ENCODE measurements around the gene DSCAM. TPM values are rescaled to one million over a fixed set of nuclear protein-coding genes. Genes with fewer than 3 reads are reported as not detected.

The DSCAM gene
- total and polyA plus RNA-seq, 10 of the 15 experiments (the other 5 are each of a cell fraction or from before 2014, with no cell fraction given), result not detected

GRCh38 chr21:40043866-40044265 is 803.1 kb downstream of the DSCAM start:
- ChIA-PET RAD21 (ENCODE audit: unreplicated experiment) (no interaction called here), SMC1A (ENCODE audit: uncharacterized antibody, unreplicated experiment) (no interaction called here), CTCF (no interaction called here), POLR2A (no interaction called here)
- Histone ChIP-seq H3K79me2 (ENCODE audit: control insufficient read depth, insufficient read depth, low read length) (no peaks in the 10 kb centered on the region), H4K20me1 (ENCODE audit: control insufficient read depth, insufficient read depth) (no peaks in the 10 kb centered on the region), H3K27me3 (replicated peaks in 1 of 2; ENCODE audit: control insufficient read depth in 2 of 2, insufficient read depth in 2 of 2, low read length in 1 of 2) (no peaks in the 10 kb centered on the region), H3K27ac (ENCODE audit: control insufficient read depth, insufficient read depth) (no peak overlapping the region), H3K9me3 (replicated peaks; ENCODE audit: control insufficient read depth, insufficient read depth, low read length) (peaks cover 2% of the 10 kb centered on the region; the same call in 1 of the 3 replicates), H3K36me3 (ENCODE audit: control insufficient read depth in 2 of 2, insufficient read depth in 2 of 2, low read length in 1 of 2) (no peaks in the 10 kb centered on the region), H3K4me1 (ENCODE audit: control insufficient read depth, insufficient read depth, low read length) (no peaks in the 10 kb centered on the region), H3K4me2 (ENCODE audit: control insufficient read depth, insufficient read depth) (no peak overlapping the region), H3K4me3 (no peak overlapping the region), H3K9ac (ENCODE audit: control insufficient read depth, insufficient read depth, low read length) (no peak overlapping the region), H2AFZ (ENCODE audit: control insufficient read depth, low read depth, low read length) (no peak overlapping the region)
- DNase-seq (ENCODE audit: low read depth, low spot score), result no peak
- no TSS peak for BruUV-seq (replicated peaks)
- in situ Hi-C loops (cut with MboI) (no loop called here), intact Hi-C loops (cut with micrococcal nuclease; ENCODE audit: unreplicated experiment) (no loop called here)
- TF ChIP-seq POU2F2 (IDR thresholded peaks at IDR 0.05; ENCODE audit: borderline replicate concordance, low read depth, low read length) (no peak), BHLHE40 (IDR thresholded peaks at IDR 0.05; ENCODE audit: borderline replicate concordance in 1 of 2, low read depth in 2 of 2, low read length in 1 of 2) (no peak), MTA2 (IDR thresholded peaks at IDR 0.05; ENCODE audit: low read depth) (no peak), EED (IDR thresholded peaks at IDR 0.05; ENCODE audit: low read depth) (no peak), RAD51 (IDR thresholded peaks at IDR 0.05) (no peak), USF1 (IDR thresholded peaks at IDR 0.05; ENCODE audit: borderline replicate concordance, extremely low read length, insufficient read depth, low read depth, low read length) (no peak), RAD21 (IDR thresholded peaks at IDR 0.05; ENCODE audit: insufficient read depth, low read depth, low read length) (no peak), SMAD5 (IDR thresholded peaks at IDR 0.05; ENCODE audit: low read depth) (no peak), STAT1 (conservative IDR thresholded peaks at IDR 0.05) (no peak), SUPT20H (IDR thresholded peaks at IDR 0.05; ENCODE audit: borderline replicate concordance, control insufficient read depth, low read depth, low read length) (no peak), JUNB (IDR thresholded peaks at IDR 0.05) (no peak), IRF3 (IDR thresholded peaks at IDR 0.05) (no peak), SIN3A (IDR thresholded peaks at IDR 0.05; ENCODE audit: low read depth, low read length) (no peak), ELK1 (IDR thresholded peaks at IDR 0.05; ENCODE audit: low read depth, low read length) (no peak), KLF5 (IDR thresholded peaks at IDR 0.05; ENCODE audit: partially characterized antibody) (no peak), SREBF1 (IDR thresholded peaks at IDR 0.05; ENCODE audit: low read length) (no peak)
- TF ChIP-seq, protein P1, sequence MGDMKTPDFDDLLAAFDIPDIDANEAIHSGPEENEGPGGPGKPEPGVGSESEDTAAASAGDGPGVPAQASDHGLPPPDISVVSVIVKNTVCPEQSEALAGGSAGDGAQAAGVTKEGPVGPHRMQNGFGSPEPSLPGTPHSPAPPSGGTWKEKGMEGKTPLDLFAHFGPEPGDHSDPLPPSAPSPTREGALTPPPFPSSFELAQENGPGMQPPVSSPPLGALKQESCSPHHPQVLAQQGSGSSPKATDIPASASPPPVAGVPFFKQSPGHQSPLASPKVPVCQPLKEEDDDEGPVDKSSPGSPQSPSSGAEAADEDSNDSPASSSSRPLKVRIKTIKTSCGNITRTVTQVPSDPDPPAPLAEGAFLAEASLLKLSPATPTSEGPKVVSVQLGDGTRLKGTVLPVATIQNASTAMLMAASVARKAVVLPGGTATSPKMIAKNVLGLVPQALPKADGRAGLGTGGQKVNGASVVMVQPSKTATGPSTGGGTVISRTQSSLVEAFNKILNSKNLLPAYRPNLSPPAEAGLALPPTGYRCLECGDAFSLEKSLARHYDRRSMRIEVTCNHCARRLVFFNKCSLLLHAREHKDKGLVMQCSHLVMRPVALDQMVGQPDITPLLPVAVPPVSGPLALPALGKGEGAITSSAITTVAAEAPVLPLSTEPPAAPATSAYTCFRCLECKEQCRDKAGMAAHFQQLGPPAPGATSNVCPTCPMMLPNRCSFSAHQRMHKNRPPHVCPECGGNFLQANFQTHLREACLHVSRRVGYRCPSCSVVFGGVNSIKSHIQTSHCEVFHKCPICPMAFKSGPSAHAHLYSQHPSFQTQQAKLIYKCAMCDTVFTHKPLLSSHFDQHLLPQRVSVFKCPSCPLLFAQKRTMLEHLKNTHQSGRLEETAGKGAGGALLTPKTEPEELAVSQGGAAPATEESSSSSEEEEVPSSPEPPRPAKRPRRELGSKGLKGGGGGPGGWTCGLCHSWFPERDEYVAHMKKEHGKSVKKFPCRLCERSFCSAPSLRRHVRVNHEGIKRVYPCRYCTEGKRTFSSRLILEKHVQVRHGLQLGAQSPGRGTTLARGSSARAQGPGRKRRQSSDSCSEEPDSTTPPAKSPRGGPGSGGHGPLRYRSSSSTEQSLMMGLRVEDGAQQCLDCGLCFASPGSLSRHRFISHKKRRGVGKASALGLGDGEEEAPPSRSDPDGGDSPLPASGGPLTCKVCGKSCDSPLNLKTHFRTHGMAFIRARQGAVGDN (IDR thresholded peaks at IDR 0.05), result no peak
- no peak for ATAC-seq
- 62% methylated on average over 11 of the region's 12 CpGs for WGBS (ENCODE audit: insufficient coverage, insufficient replicate concordance, low lambda C conversion rate, missing lambda C conversion rate)
- no peak for FAIRE-seq

Data from GM12878 (cell line).